Suprapubic skin (tissue), 3 donors: Measurements from ENCODE around the gene SLC26A9.

ENCODE experiments used
- CTCF ChIP-seq, 2 donors: fragments of 200-600 bp in 1 of 2; fragments of 450-650 bp in 1 of 2; sonication (generic) in 1 of 2; IDR thresholded peaks; one replicate each; pipeline ENCODE4 v1.5.1; 2016 to 2019; ENCODE audit warnings: antibody characterized with exemption in 2 of 2, mild to moderate bottlenecking in 1 of 2, moderate library complexity in 1 of 2
- EP300 ChIP-seq: sonication (generic); formaldehyde crosslinking; IDR thresholded peaks from one replicate; pipeline ENCODE4 v1.6.1; 2017; ENCODE audit warnings: antibody characterized with exemption
- POLR2A ChIP-seq, 2 donors: fragments of 450-650 bp; IDR thresholded peaks; one replicate each; pipeline ENCODE4 v1.6.1; 2017; ENCODE audit warnings: antibody characterized with exemption in 2 of 2, mild to moderate bottlenecking in 2 of 2, moderate library complexity in 2 of 2

- TF ChIP-seq CTCF (IDR thresholded peaks at IDR 0.05), result no peak
- no peak for TF ChIP-seq POLR2A (IDR thresholded peaks at IDR 0.05)
- no peak for TF ChIP-seq EP300
Measured at GRCh38 chr1:205936311-205936710, 6.9 kb downstream of the SLC26A9 start.
